ENCODE data around the gene CCDC88B.

DNA sequence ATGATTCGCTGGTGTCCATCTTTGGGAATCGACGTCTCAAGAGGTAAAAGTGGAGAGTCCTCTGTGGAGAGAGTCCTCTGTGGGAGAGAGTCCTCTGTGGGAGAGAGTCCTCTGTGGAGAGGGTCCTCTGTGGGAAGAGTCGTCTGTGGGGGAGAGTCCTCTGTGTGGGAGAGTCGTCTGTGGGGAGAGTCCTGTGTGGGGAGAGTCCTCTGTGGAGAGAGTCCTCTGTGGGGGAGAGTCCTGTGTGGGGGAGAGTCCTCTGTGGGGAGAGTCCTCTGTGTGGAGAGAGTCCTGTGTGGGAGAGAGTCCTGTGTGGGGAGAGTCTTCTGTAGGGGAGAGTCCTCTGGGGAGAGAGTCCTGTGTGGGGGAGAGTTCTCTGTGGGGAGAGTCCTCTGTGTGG lies 19.0 kb upstream of the CCDC88B start:
- TF ChIP-seq, protein P1, sequence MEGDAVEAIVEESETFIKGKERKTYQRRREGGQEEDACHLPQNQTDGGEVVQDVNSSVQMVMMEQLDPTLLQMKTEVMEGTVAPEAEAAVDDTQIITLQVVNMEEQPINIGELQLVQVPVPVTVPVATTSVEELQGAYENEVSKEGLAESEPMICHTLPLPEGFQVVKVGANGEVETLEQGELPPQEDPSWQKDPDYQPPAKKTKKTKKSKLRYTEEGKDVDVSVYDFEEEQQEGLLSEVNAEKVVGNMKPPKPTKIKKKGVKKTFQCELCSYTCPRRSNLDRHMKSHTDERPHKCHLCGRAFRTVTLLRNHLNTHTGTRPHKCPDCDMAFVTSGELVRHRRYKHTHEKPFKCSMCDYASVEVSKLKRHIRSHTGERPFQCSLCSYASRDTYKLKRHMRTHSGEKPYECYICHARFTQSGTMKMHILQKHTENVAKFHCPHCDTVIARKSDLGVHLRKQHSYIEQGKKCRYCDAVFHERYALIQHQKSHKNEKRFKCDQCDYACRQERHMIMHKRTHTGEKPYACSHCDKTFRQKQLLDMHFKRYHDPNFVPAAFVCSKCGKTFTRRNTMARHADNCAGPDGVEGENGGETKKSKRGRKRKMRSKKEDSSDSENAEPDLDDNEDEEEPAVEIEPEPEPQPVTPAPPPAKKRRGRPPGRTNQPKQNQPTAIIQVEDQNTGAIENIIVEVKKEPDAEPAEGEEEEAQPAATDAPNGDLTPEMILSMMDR (IDR thresholded peaks at IDR 0.05), result no peak
- TF ChIP-seq POLR2A (IDR thresholded peaks at IDR 0.05), result no peak

Measured in body of pancreas (tissue), 4 donors.